Liver (tissue), 9 donors: Measurements from ENCODE around the gene TMPRSS12. TPM values are rescaled to one million over a fixed set of nuclear protein-coding genes. Genes with fewer than 3 reads are reported as not detected.

ENCODE experiments used
- DNase-seq: peaks from one replicate; pipeline ENCODE4 v3.0.0-alpha.2; 2017; ENCODE audit warnings: low spot score
- H3K27ac ChIP-seq, 2 donors: one replicate each; pipeline ENCODE4 v1.7.0; 2013; ENCODE audit warnings: inconsistent platforms in 2 of 2, low read length in 2 of 2, control low read depth in 1 of 2, low read depth in 1 of 2, mild to moderate bottlenecking in 1 of 2
- H3K27me3 ChIP-seq, 4 donors: one replicate each; pipeline versions ENCODE4 v1.6.1 to v1.7.0; 2013; ENCODE audit warnings: low read length in 3 of 4, inconsistent platforms in 1 of 4, mild to moderate bottlenecking in 1 of 4, moderate library complexity in 1 of 4; ENCODE audit not compliant: control insufficient read depth in 4 of 4, insufficient read depth in 4 of 4
- H3K36me3 ChIP-seq, 4 donors: one replicate each; pipeline versions ENCODE4 v1.6.1 to v1.7.0; 2013; ENCODE audit warnings: low read length in 3 of 4, mild to moderate bottlenecking in 3 of 4, low read depth in 1 of 4, moderate library complexity in 1 of 4; ENCODE audit not compliant: control insufficient read depth in 4 of 4, insufficient read depth in 3 of 4
- H3K4me1 ChIP-seq, 4 donors: one replicate each; pipeline versions ENCODE4 v1.6.1 to v1.7.0; 2013; ENCODE audit warnings: low read length in 3 of 4, mild to moderate bottlenecking in 3 of 4, moderate library complexity in 1 of 4; ENCODE audit not compliant: control insufficient read depth in 4 of 4, insufficient read depth in 4 of 4
- H3K4me3 ChIP-seq, 3 donors: one replicate each; pipeline versions ENCODE4 v1.6.1 to v1.7.0; 2013; ENCODE audit warnings: low read length in 3 of 3, control low read depth in 1 of 3, low read depth in 1 of 3, mild to moderate bottlenecking in 1 of 3
- H3K9ac ChIP-seq, 2 donors: one replicate each; pipeline ENCODE4 v1.7.0; 2013; ENCODE audit warnings: low read length in 2 of 2, mild to moderate bottlenecking in 2 of 2, moderate library complexity in 2 of 2, control low read depth in 1 of 2, low read depth in 1 of 2
- H3K9me3 ChIP-seq, 4 donors: one replicate each; pipeline versions ENCODE4 v1.6.1 to v1.7.0; 2013; ENCODE audit warnings: low read length in 3 of 4; ENCODE audit not compliant: control insufficient read depth in 4 of 4
- CTCF ChIP-seq: fragments of 150-350 bp; IDR thresholded peaks from 2 replicates; pipeline ENCODE4 v1.5.1; 2017; ENCODE audit warnings: improper control_type of control experiment, low read depth, low read length; ENCODE audit not compliant: missing input control
- EGR1 ChIP-seq, 2 donors: IDR thresholded peaks; 2 replicates each; pipeline ENCODE4 v1.6.1; 2016 to 2018; ENCODE audit warnings: antibody characterized with exemption in 2 of 2, low read depth in 2 of 2
- FOXA1 ChIP-seq: IDR thresholded peaks from 2 replicates; pipeline ENCODE4 v1.6.1; 2016; ENCODE audit warnings: antibody characterized with exemption
- GABPA ChIP-seq, 2 donors: IDR thresholded peaks in 1 of 2; conservative IDR thresholded peaks in 1 of 2; 2 replicates each; pipeline ENCODE4 v1.6.1; 2016; ENCODE audit warnings: antibody characterized with exemption in 2 of 2, mild to moderate bottlenecking in 1 of 2, moderate library complexity in 1 of 2
- HNF4G ChIP-seq: IDR thresholded peaks from 2 replicates; pipeline ENCODE4 v1.6.1; 2016; ENCODE audit warnings: antibody characterized with exemption
- JUND ChIP-seq, 2 donors: IDR thresholded peaks; 2 replicates each; pipeline ENCODE4 v1.6.1; 2016; ENCODE audit warnings: antibody characterized with exemption in 2 of 2
- MAX ChIP-seq: IDR thresholded peaks from 2 replicates; pipeline ENCODE4 v1.6.1; 2016; ENCODE audit warnings: antibody characterized with exemption
- NR2F2 ChIP-seq: IDR thresholded peaks from 2 replicates; pipeline ENCODE4 v1.6.1; 2016; ENCODE audit warnings: antibody characterized with exemption
- REST ChIP-seq: IDR thresholded peaks from 2 replicates; pipeline ENCODE4 v1.6.1; 2016; ENCODE audit warnings: antibody characterized with exemption, mild to moderate bottlenecking
- SP1 ChIP-seq: IDR thresholded peaks from 2 replicates; pipeline ENCODE4 v1.6.1; 2018; ENCODE audit warnings: antibody characterized with exemption, mild to moderate bottlenecking
- TAF1 ChIP-seq: conservative IDR thresholded peaks from 2 replicates; pipeline ENCODE4 v1.6.1; 2016; ENCODE audit warnings: antibody characterized with exemption, mild to moderate bottlenecking
- YY1 ChIP-seq: IDR thresholded peaks from 2 replicates; pipeline ENCODE4 v1.6.1; 2016; ENCODE audit warnings: antibody characterized with exemption, mild to moderate bottlenecking
- ZBTB33 ChIP-seq: IDR thresholded peaks from 2 replicates; pipeline ENCODE4 v1.6.1; 2016; ENCODE audit warnings: antibody characterized with exemption
- WGBS: extraction: QIAGEN DNeasy Blood & Tissue Kit; methylation state at CpG from one replicate; pipeline ENCODE4 v1.1.7; 2013; 5-methylcytosine and 5-hydroxymethylcytosine counted together
- polyA plus RNA-seq, 2 donors: library from polyadenylated mRNA; stranded (reverse) in 1 of 2; unstranded in 1 of 2; fragments of 200-250 nt in 1 of 2; fragments of >200 nt in 1 of 2; fragmentation: Nextera tagmentation in 1 of 2; extraction: Ambion mirVana in 1 of 2; gene quantifications; one replicate each; pipeline versions ENCODE4 v1.2.1 to v1.2.3, GENCODE V29; 2013 to 2015
- total RNA-seq, 2 donors: library from RNA; depleted of rRNA; stranded (reverse); fragments of >200 nt; gene quantifications; one replicate each; pipeline ENCODE4 v1.2.3, GENCODE V29; 2014
- donor health status: healthy.
- donor health status: healthy.
- donor health status: healthy.
- donor health status: healthy.
- donor health status: healthy.

Gene TMPRSS12
- total and polyA plus RNA-seq, 4 donors, result not detected

DNA sequence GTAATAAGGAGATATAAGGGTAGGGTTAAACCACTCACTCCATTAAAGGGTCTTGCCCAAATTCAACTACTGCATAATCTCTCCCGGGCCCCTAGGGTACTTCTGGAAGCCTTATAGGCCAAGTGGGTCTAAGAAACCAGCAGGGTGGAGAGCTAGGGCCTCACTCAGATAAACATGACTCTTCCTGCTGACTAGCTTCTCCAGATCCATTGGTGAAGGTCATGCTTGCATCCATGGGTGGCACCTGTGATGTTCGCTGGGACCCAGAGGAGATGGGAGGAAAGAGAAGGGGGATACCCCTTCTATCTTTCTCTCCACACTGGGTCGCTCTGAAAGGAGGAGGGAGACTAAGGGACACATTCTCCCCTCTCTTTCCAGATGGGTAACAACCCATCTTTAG is 73.6 kb downstream of the TMPRSS12 start:
- TF ChIP-seq NR2F2 (no peak), TAF1 (no peak), CTCF (no peak), ZBTB33 (no peak), REST (no peak), JUND (IDR thresholded peaks at IDR 0.05) (no peak), EGR1 (IDR thresholded peaks at IDR 0.05; ENCODE audit: low read depth in 2 of 2) (no peak), HNF4G (no peak), FOXA1 (no peak)

GRCh38 chr12:50918584-50919316 is 76.0 kb downstream of the TMPRSS12 start:
- H3K9ac ChIP-seq, result no peak overlapping the region
- DNase-seq, result no peak
- H3K4me1 ChIP-seq, result peaks cover 0 to 16% (median 15%) of the 10 kb centered on the region in 4 donors
- no peak overlapping the region for H3K27ac ChIP-seq
- TF ChIP-seq MAX (no peak), SP1 (no peak), REST (no peak), GABPA (IDR thresholded peaks at IDR 0.05 in 1 of 2, conservative IDR thresholded peaks at IDR 0.05 in 1 of 2) (no peak), YY1 (no peak)
- H3K36me3 ChIP-seq, result no peaks in the 10 kb centered on the region
- WGBS, result 92% methylated on average over 5 of the region's 5 CpGs
- peaks cover 5 to 16% (median 6%) of the 10 kb centered on the region in 4 donors for H3K9me3 ChIP-seq
- H3K27me3 ChIP-seq, result no peaks in the 10 kb centered on the region
- no peak overlapping the region for H3K4me3 ChIP-seq

More for the DNA sequence above, 73.6 kb downstream of the TMPRSS12 start:
- 89% methylated on average over 3 of the region's 3 CpGs for WGBS
- H3K9ac ChIP-seq, result no peak overlapping the region
- no peak for DNase-seq
- no peaks in the 10 kb centered on the region for H3K36me3 ChIP-seq
- H3K9me3 ChIP-seq, result peaks cover 6 to 16% (median 9%) of the 10 kb centered on the region in 4 donors
- H3K4me3 ChIP-seq, result no peak overlapping the region
- H3K27ac ChIP-seq, result no peak overlapping the region
- no peaks in the 10 kb centered on the region for H3K4me1 ChIP-seq
- H3K27me3 ChIP-seq, result no peaks in the 10 kb centered on the region
